T-cell (primary cell): ENCODE data around the gene TPI1. TPM values are rescaled to one million over a fixed set of nuclear protein-coding genes. Genes with fewer than 3 reads are reported as not detected.

Source experiments
- ATAC-seq, 4 experiments: fragments of 200-7000 bp in 3 of 4; fragments of 150-1000 bp in 1 of 4; cut with Tn5 transposase; replicated peaks in 1 of 4; 1 replicate in 3 of 4; 2 replicates in 1 of 4; pipeline ENCODE4 v1.10.0; 2021; ENCODE audit warnings: moderate library complexity in 3 of 4, mild to moderate bottlenecking in 2 of 4, moderate number of reproducible peaks in 1 of 4
- CTCF ChIA-PET, 2 donors: fragments of 300-600 bp; sonication (Branson Sonifier 250); formaldehyde crosslinking; loops; one replicate each; lab custom pipeline; 2022; ENCODE audit warnings: antibody characterized with exemption in 2 of 2; lab: Charles Lee
- POLR2A ChIA-PET, 2 donors: fragments of 300-600 bp; sonication (Branson Sonifier 250); formaldehyde crosslinking; loops; one replicate each; lab custom pipeline; 2022; ENCODE audit warnings: antibody characterized with exemption in 2 of 2; lab: Charles Lee
- DNase-seq, 35 experiments: peaks; one replicate each; pipeline versions ENCODE4 v3.0.0 to v3.0.0-alpha.2; 2013 to 2023
- H3K27ac ChIP-seq: one replicate; pipeline ENCODE4 v1.5.1; 2013; ENCODE audit warnings: low read length
- H3K27me3 ChIP-seq, 2 experiments: replicated peaks in 1 of 2; 1 replicate in 1 of 2; 2 replicates in 1 of 2; pipeline versions ENCODE4 v1.6.1 to v1.7.0; 2013; ENCODE audit warnings: low read length in 1 of 2, mixed read lengths in 1 of 2; ENCODE audit not compliant: control insufficient read depth in 2 of 2, insufficient read depth in 2 of 2; ENCODE audit errors: extremely low read depth in 1 of 2
- H3K36me3 ChIP-seq, 2 donors: 1 replicate in 1 of 2; 2 replicates in 1 of 2; pipeline versions ENCODE4 v1.6.1 to v1.7.0; 2013; ENCODE audit warnings: low read length in 1 of 2; ENCODE audit not compliant: control insufficient read depth in 2 of 2, insufficient read depth in 1 of 2; ENCODE audit errors: extremely low read depth in 1 of 2
- H3K4me1 ChIP-seq, 2 experiments: 1 replicate in 1 of 2; 2 replicates in 1 of 2; pipeline versions ENCODE4 v1.6.1 to v1.7.0; 2013; ENCODE audit warnings: low read length in 2 of 2, mixed read lengths in 1 of 2; ENCODE audit not compliant: insufficient read depth in 2 of 2, control insufficient read depth in 1 of 2; ENCODE audit errors: extremely low read depth in 1 of 2
- H3K4me3 ChIP-seq, 2 donors: 1 replicate in 1 of 2; 2 replicates in 1 of 2; pipeline versions ENCODE4 v1.5.1 to v1.7.0; 2013; ENCODE audit warnings: mild to moderate bottlenecking in 2 of 2, low read length in 1 of 2, moderate library complexity in 1 of 2; ENCODE audit not compliant: control insufficient read depth in 1 of 2; ENCODE audit errors: extremely low read depth in 1 of 2
- H3K9me3 ChIP-seq: 2 replicates; pipeline ENCODE4 v1.7.0; 2013
- H3K27ac Mint-ChIP-seq, 2 donors: one replicate each; pipeline ENCODE4 v1.8.0; 2020 to 2021; ENCODE audit warnings: mild to moderate bottlenecking in 2 of 2, mixed read lengths in 2 of 2
- H3K27me3 Mint-ChIP-seq, 2 donors: one replicate each; pipeline ENCODE4 v1.8.0; 2021 to 2022; ENCODE audit warnings: mixed read lengths in 2 of 2
- H3K36me3 Mint-ChIP-seq: one replicate; pipeline ENCODE4 v1.8.0; 2021; ENCODE audit warnings: mixed read lengths
- H3K4me1 Mint-ChIP-seq, 3 donors: one replicate each; pipeline ENCODE4 v1.8.0; 2020 to 2022; ENCODE audit warnings: mixed read lengths in 3 of 3, mild to moderate bottlenecking in 1 of 3
- H3K4me3 Mint-ChIP-seq, 3 donors: one replicate each; pipeline ENCODE4 v1.8.0; 2020 to 2022; ENCODE audit warnings: mild to moderate bottlenecking in 3 of 3, mixed read lengths in 3 of 3, moderate library complexity in 3 of 3
- H3K9me3 Mint-ChIP-seq, 3 donors: one replicate each; pipeline ENCODE4 v1.8.0; 2020 to 2022; ENCODE audit warnings: mixed read lengths in 3 of 3
- WGBS: methylation state at CpG from one replicate; pipeline ENCODE4 v1.1.5; 2013; ENCODE audit warnings: missing lambda C conversion rate; ENCODE audit not compliant: insufficient coverage; 5-methylcytosine and 5-hydroxymethylcytosine counted together
- total RNA-seq, 35 experiments: library from RNA in 6 of 35; stranded (reverse) in 6 of 35; fragments of 120-200 nt in 1 of 35; gene quantifications; one replicate each; pipeline versions ENCODE4 v1.2.1 to v1.2.4 and lab custom pipeline; 2013 to 2026

TPI1 gene
- total RNA-seq, 5 donors from 2014 or later (not counting 1 experiment from before 2014, with no cell fraction given), result 132 to 208 (median 189) TPM

DNA sequence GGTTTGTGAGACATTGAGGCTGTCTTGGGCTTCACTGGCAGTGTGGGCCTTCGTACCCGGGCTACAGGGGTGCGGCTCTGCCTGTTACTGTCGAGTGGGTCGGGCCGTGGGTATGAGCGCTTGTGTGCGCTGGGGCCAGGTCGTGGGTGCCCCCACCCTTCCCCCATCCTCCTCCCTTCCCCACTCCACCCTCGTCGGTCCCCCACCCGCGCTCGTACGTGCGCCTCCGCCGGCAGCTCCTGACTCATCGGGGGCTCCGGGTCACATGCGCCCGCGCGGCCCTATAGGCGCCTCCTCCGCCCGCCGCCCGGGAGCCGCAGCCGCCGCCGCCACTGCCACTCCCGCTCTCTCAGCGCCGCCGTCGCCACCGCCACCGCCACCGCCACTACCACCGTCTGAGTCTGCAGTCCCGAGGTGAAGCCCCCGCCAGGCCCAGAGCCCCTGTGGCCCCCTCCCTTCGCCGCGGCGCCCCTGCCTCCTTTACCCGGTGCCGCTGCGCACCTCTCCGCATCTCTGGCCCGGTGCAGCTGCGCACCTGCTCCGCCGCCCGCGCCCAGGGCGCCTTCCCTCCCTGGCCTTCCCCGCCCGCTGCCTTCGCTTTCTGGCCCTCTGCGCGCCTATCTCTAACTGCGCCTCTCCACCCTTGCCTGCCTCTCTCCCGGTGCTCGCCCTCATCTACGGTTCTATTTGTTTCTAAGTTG is 47.1 kb downstream of the TPI1 start, which contains the start of gene ENO2:
ENO2 (plus strand) TSS at position 335 of the 701 bp plus-strand sequence. CDS start 1,253 bp downstream, outside the sequence.
- Histone ChIP-seq H3K9me3 (no peaks in the 10 kb centered on the region), H3K4me3 (peak within 1 kb of the TSS; percentile 62 to 65), H3K27ac (peak within 1 kb of the TSS; percentile 86), H3K36me3 (peaks cover 0 to 15% of the 10 kb centered on the region in 2 donors), H3K4me1 (peaks cover 4 to 28% of the 10 kb centered on the region in 2 experiments), H3K27me3 (no peaks in the 10 kb centered on the region)
- Mint-ChIP-seq H3K36me3 (peaks cover 14% of the 10 kb centered on the region), H3K9me3 (no peaks in the 10 kb centered on the region), H3K4me1 (peaks cover 30 to 40% (median 33%) of the 10 kb centered on the region in 3 donors), H3K27me3 (no peaks in the 10 kb centered on the region), H3K4me3 (peak within 1 kb of the TSS; percentile 89 to 98 (median 92)), H3K27ac (peak within 1 kb of the TSS; percentile 91 to 95)
- WGBS, result under 1% methylated on average over 62 of the region's 68 CpGs
- ATAC-seq (peak; percentile 93 to 96 (median 96)), DNase-seq (peak; percentile 61 to 91 (median 78))
- ChIA-PET POLR2A (interaction anchor here in 1 of 2 donors (0.6 to 1.2 kb wide), 3 partner anchors 44 to 214 kb away, joined by 3 to 4 read pairs (median 4); partner anchors contain the start of gene CDCA3), CTCF (interaction anchor here in 1 of 2 donors (0.6 to 0.9 kb wide), 4 partner anchors 41 to 275 kb away, joined by 3 to 4 read pairs (median 4); partner anchors contain the start of genes PEX5 and SPSB2)

DNA sequence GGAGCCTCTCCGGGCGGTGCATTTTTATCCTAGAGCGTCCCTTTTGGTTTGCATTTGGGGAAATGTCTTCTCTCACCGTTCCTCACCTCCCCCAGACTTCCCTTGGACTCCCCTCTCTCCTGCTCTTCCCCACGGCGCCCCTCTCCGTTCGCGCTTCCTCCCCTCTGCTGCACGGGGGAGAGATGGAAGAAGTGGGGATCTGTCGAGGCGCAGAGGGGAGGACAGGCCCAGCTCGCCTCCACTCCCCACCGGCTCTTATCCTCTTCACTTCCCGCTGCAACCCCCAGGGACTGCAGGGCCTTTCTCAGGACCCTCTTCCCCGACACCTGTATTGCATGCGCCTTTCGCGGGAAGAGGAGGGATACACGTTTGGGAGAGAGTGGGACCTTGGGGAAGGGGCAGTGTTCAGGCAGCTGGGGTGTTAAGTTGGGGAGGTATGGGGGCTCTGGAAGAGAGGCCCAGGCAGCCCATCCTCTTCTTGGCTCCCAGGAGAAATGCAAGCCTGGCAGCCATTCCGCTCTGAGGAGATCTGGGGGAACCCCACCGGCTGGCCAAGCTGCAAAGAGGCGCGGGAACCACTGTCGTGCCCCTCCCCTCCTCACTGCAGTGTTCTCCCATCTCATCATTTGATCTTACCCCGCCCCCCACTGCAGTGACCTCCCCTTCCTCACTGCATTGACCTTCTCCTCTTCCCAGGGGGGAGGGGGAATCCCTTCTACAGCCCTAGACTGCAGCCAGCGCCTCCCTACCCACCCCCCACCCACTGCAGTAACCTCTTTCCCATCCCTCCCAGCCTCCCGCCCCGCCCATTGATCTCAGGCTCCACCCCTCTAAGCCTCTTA is 47.8 kb downstream of the TPI1 start:
- Mint-ChIP-seq H3K9me3 (no peaks in the 10 kb centered on the region), H3K27ac (peak overlapping the region; percentile 91 to 95), H3K27me3 (no peaks in the 10 kb centered on the region), H3K4me3 (peak overlapping the region; percentile 89 to 98 (median 92)), H3K36me3 (peaks cover 21% of the 10 kb centered on the region), H3K4me1 (peaks cover 32 to 44% (median 40%) of the 10 kb centered on the region in 3 donors)
- no peaks in the 10 kb centered on the region for H3K27me3 ChIP-seq
- ChIA-PET CTCF (no interaction called here), POLR2A (interaction anchor here in 1 of 2 donors (0.6 to 1.2 kb wide), 2 partner anchors 64 to 215 kb away, joined by 3 to 4 read pairs; partner anchors contain the start of gene CDCA3)
- WGBS, result 29% methylated on average over 1 of the region's 29 CpGs
- no peaks in the 10 kb centered on the region for H3K9me3 ChIP-seq
- H3K36me3 ChIP-seq, result peaks cover 0 to 18% of the 10 kb centered on the region in 2 donors
- ATAC-seq, result no peak
- H3K27ac ChIP-seq, result peak overlapping the region; percentile 61
- peak overlapping the region; percentile 54 to 65 for H3K4me3 ChIP-seq
- H3K4me1 ChIP-seq, result peaks cover 4 to 28% of the 10 kb centered on the region in 2 experiments
- DNase-seq, result no peak

DNA sequence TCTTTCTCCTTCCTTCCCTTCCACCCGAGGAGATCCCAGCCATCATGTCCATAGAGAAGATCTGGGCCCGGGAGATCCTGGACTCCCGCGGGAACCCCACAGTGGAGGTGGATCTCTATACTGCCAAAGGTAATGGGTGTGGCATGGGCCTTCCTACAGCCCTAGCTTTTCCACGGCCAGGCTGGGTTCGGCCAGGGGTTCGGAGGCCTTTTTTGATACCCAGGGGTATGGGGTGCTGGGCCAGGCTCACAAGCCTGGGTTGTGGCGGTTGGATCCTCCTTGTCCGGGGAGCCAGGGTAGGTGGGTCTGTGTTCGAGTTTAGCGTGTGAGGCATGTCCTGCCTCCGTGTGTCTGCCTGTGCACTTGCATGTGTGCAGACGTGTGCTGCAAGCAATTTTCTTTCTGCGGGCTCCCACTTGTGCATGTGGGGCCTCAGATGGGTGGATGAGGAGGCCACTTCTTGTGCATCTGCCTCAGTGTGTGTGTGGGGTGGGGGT is 48.5 kb downstream of the TPI1 start:
- Mint-ChIP-seq H3K4me3 (peak overlapping the region; percentile 67 to 98 (median 89)), H3K27me3 (no peaks in the 10 kb centered on the region), H3K9me3 (no peaks in the 10 kb centered on the region), H3K4me1 (peaks cover 32 to 44% (median 40%) of the 10 kb centered on the region in 3 donors), H3K27ac (peak overlapping the region; percentile 91 to 95), H3K36me3 (peaks cover 21% of the 10 kb centered on the region)
- CTCF ChIA-PET, result interaction anchor here in 1 of 2 donors (0.6 kb wide), 1 partner anchor 10 kb away, joined by 4 read pairs; no protein-coding TSS in a partner anchor
- Histone ChIP-seq H3K27me3 (no peaks in the 10 kb centered on the region), H3K27ac (no peak overlapping the region), H3K36me3 (peaks cover 0 to 18% of the 10 kb centered on the region in 2 donors), H3K4me3 (no peak overlapping the region), H3K4me1 (peaks cover 4 to 28% of the 10 kb centered on the region in 2 experiments), H3K9me3 (no peaks in the 10 kb centered on the region)
- WGBS, result 96% methylated on average over 4 of the region's 14 CpGs
- POLR2A ChIA-PET, result no interaction called here
- ATAC-seq (no peak), DNase-seq (no peak)

DNA sequence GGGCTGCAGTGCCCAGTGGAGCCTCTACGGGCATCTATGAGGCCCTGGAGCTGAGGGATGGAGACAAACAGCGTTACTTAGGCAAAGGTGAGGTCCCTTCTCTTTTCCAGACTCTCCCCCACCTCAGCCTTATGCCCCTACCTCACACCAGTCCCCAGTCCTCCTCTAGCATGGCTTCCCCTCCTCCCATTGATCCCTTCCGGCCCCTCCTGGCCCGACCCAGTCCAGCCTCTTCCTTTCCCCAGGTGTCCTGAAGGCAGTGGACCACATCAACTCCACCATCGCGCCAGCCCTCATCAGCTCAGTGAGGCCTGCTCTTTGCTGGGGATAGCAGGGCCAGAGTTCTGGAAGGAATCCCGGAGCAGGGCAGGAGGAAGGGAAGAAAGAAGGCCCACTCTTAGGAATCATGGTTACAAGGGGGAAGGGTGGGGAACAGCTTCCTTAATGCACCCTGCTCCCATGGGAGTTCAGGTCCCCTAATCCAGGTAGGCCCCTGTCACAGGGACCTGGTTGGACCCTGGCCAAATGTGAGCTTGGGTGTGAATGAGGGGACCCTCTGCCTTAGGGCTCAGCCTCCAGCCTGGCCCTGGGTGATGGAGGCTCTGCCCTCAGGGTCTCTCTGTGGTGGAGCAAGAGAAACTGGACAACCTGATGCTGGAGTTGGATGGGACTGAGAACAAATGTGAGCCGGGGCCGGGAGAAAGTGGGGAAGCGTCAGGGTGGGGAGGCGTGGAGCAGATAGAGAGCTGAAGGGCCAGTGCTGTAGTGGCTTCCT is 49.3 kb downstream of the TPI1 start:
- H3K27ac Mint-ChIP-seq, result peak overlapping the region; percentile 36 to 91
- DNase-seq (no peak), ATAC-seq (no peak)
- Histone ChIP-seq H3K27ac (no peak overlapping the region), H3K27me3 (no peaks in the 10 kb centered on the region), H3K36me3 (peaks cover 0 to 23% of the 10 kb centered on the region in 2 donors), H3K4me3 (no peak overlapping the region), H3K4me1 (peaks cover 4 to 28% of the 10 kb centered on the region in 2 experiments), H3K9me3 (no peaks in the 10 kb centered on the region)
- peaks cover 26% of the 10 kb centered on the region for H3K36me3 Mint-ChIP-seq
- ChIA-PET POLR2A (no interaction called here), CTCF (interaction anchor here in 1 of 2 donors (0.6 kb wide), 1 partner anchor 11 kb away, joined by 4 read pairs; no protein-coding TSS in a partner anchor)
- WGBS, result 94% methylated on average over 6 of the region's 11 CpGs
- H3K27me3 Mint-ChIP-seq, result no peaks in the 10 kb centered on the region
- peak overlapping the region in 2 of 3 donors; percentile 89 to 98 for H3K4me3 Mint-ChIP-seq
- no peaks in the 10 kb centered on the region for H3K9me3 Mint-ChIP-seq
- peaks cover 32 to 44% (median 40%) of the 10 kb centered on the region in 3 donors for H3K4me1 Mint-ChIP-seq

DNA sequence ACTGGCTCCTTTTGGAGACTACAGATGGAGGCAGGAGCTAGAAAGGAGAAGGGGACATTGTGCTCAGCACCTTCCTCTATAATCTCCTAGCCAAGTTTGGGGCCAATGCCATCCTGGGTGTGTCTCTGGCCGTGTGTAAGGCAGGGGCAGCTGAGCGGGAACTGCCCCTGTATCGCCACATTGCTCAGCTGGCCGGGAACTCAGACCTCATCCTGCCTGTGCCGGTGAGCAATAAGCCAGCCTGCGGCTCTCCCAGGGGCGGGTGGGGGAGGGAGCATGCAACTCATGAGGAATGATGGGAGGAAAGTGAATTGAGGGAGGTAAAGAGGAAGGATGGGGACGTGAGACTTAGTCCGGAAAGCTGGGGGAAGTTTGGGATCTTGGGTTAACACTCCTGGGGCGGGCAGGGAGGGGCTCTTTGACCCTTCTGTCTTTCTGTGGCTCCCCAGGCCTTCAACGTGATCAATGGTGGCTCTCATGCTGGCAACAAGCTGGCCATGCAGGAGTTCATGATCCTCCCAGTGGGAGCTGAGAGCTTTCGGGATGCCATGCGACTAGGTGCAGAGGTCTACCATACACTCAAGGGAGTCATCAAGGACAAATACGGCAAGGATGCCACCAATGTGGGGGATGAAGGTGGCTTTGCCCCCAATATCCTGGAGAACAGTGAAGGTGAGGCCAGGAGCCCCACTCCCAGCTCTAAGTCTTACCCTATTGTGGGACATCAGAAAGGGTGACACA is 50.3 kb downstream of the TPI1 start:
- ChIA-PET POLR2A (no interaction called here), CTCF (no interaction called here)
- 95% methylated on average over 8 of the region's 14 CpGs for WGBS
- H3K27ac ChIP-seq, result no peak overlapping the region
- peaks cover 30% of the 10 kb centered on the region for H3K36me3 Mint-ChIP-seq
- no peaks in the 10 kb centered on the region for H3K9me3 ChIP-seq
- DNase-seq, result no peak
- H3K27ac Mint-ChIP-seq, result peak overlapping the region in 1 of 2 donors; percentile 55
- peaks cover 0 to 31% of the 10 kb centered on the region in 2 donors for H3K36me3 ChIP-seq
- ATAC-seq, result no peak
- peaks cover 32 to 47% (median 37%) of the 10 kb centered on the region in 3 donors for H3K4me1 Mint-ChIP-seq
- H3K4me3 Mint-ChIP-seq, result no peak overlapping the region
- no peaks in the 10 kb centered on the region for H3K27me3 Mint-ChIP-seq
- H3K9me3 Mint-ChIP-seq, result no peaks in the 10 kb centered on the region
- peaks cover 4 to 28% of the 10 kb centered on the region in 2 experiments for H3K4me1 ChIP-seq
- H3K27me3 ChIP-seq, result no peaks in the 10 kb centered on the region
- H3K4me3 ChIP-seq, result no peak overlapping the region
